WERI-Rb-1 (cell line): Measurements from ENCODE around the gene CLMP.

Source experiments
- DNase-seq: peaks from one replicate; pipeline ENCODE4 v3.0.0-alpha.2; 2020
- H3K27ac ChIP-seq: fragments of 250-450 bp; sonication (Bioruptor Pico); 2 replicates; pipeline ENCODE4 v1.5.1; 2020; ENCODE audit warnings: mild to moderate bottlenecking, moderate library complexity
- H3K27me3 ChIP-seq: fragments of 250-450 bp; sonication (Bioruptor Pico); 2 replicates; pipeline ENCODE4 v1.5.1; 2021; ENCODE audit warnings: mild to moderate bottlenecking, low read depth, moderate library complexity; ENCODE audit not compliant: insufficient read depth, severe bottlenecking
- H3K36me3 ChIP-seq: fragments of 250-450 bp; sonication (Bioruptor Pico); 2 replicates; pipeline ENCODE4 v1.5.1; 2020; ENCODE audit warnings: mild to moderate bottlenecking, moderate library complexity
- H3K4me3 ChIP-seq: 2 replicates; pipeline ENCODE4 v1.5.1; 2011; ENCODE audit warnings: low read depth, mild to moderate bottlenecking, control low read depth, low read length
- H3K9me3 ChIP-seq: fragments of 250-450 bp; sonication (Bioruptor Pico); 2 replicates; pipeline ENCODE4 v1.5.1; 2021; ENCODE audit warnings: mild to moderate bottlenecking, moderate library complexity; ENCODE audit not compliant: severe bottlenecking
- TF ChIP-seq, protein P1 (sequence below): IDR thresholded peaks from 2 replicates; pipeline ENCODE4 v1.5.1; 2011; ENCODE audit warnings: low read depth, mild to moderate bottlenecking, control low read depth, inconsistent platforms, low read length

CLMP gene

DNA sequence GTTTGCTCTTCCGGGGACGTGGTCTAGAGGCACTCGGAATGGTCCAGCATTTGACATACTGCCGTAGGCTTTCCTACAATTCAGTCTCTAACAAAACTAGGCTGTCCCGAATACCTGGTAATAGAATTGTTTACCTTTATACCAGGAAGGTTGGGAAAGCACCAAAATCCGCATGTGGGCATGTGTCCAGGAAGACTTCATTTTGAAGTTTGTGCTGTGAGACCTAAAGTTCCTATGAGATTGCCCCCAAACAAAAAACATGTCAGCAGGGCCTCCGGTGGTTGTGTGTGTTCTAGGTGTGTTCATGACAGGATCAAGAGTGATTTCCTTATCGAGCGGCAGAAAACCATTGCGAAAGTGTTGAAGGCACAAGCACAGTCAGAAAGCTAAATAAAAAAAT lies 159.2 kb downstream of the CLMP start:
- H3K36me3 ChIP-seq, result no peaks in the 10 kb centered on the region
- no peaks in the 10 kb centered on the region for H3K9me3 ChIP-seq
- no peaks in the 10 kb centered on the region for H3K27me3 ChIP-seq
- H3K27ac ChIP-seq, result no peak overlapping the region
- H3K4me3 ChIP-seq, result no peak overlapping the region
- TF ChIP-seq, protein P1, sequence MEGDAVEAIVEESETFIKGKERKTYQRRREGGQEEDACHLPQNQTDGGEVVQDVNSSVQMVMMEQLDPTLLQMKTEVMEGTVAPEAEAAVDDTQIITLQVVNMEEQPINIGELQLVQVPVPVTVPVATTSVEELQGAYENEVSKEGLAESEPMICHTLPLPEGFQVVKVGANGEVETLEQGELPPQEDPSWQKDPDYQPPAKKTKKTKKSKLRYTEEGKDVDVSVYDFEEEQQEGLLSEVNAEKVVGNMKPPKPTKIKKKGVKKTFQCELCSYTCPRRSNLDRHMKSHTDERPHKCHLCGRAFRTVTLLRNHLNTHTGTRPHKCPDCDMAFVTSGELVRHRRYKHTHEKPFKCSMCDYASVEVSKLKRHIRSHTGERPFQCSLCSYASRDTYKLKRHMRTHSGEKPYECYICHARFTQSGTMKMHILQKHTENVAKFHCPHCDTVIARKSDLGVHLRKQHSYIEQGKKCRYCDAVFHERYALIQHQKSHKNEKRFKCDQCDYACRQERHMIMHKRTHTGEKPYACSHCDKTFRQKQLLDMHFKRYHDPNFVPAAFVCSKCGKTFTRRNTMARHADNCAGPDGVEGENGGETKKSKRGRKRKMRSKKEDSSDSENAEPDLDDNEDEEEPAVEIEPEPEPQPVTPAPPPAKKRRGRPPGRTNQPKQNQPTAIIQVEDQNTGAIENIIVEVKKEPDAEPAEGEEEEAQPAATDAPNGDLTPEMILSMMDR, result no peak
- DNase-seq, result no peak

DNA sequence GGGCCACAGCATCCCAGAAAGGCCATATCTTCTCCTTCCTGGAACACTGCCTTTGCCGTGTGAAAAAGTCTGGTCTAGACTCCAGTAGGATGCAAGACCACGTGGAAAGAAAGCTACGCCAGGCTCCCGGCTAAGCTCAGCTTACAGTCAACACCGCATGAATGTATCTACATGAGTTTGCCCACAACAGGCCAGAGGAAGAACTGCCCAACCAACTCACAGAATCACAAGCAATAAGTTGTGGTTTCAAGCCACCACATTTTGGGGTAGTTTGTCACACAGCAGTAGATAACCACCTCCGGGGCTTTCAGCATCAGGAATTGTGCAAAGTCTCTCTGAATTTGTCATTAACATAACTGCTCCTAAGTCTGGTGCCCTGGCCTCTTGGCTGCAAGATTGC lies 160.5 kb downstream of the CLMP start:
- no peaks in the 10 kb centered on the region for H3K36me3 ChIP-seq
- H3K9me3 ChIP-seq, result no peaks in the 10 kb centered on the region
- H3K27ac ChIP-seq, result no peak overlapping the region
- no peak overlapping the region for H3K4me3 ChIP-seq
- no peak for DNase-seq
- no peaks in the 10 kb centered on the region for H3K27me3 ChIP-seq
- TF ChIP-seq, protein P1, result no peak

DNA sequence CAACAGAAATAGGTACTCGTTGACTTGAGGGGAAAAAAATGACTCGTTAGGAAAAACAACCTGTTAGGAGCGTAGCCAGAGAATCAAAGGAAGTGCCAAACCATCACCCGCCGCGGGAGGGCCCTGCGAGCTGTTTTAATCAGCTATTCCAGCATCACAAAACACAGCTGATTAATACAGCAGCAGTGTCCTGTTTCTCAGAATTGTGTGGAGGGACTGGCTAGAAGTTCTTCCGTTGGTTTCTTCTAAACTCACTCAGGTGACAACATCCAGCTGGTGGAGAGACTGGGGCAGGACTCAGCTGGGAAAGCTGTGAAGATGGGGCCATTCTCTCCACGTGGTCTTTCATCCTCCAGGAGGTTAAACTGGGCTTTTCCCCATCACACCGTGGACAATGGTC lies 161.2 kb downstream of the CLMP start:
- Histone ChIP-seq H3K27me3 (no peaks in the 10 kb centered on the region), H3K27ac (no peak overlapping the region), H3K9me3 (no peaks in the 10 kb centered on the region), H3K4me3 (no peak overlapping the region), H3K36me3 (no peaks in the 10 kb centered on the region)
- TF ChIP-seq, protein P1, result no peak
- DNase-seq, result no peak

DNA sequence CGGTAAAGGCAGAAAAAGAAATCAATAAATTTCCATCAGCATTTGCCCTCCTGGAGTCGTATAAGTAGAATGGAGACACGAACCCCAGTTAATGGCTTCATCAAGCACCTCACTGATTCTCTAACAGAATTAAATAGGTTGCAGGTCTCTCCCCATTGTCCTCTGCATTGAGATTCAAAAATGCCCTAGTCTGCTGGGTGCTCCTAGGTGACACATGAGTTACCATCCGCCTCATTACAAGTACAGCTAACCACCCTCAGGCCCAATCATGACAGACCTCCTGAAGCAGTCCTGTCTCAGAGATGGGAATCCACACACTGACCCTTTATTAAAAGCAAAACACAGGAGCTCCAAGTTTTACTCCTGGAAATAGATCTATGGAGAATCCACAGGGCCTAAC lies 164.5 kb downstream of the CLMP start:
- no peak for DNase-seq
- Histone ChIP-seq H3K27ac (no peak overlapping the region), H3K27me3 (no peaks in the 10 kb centered on the region), H3K4me3 (no peak overlapping the region), H3K9me3 (no peaks in the 10 kb centered on the region), H3K36me3 (no peaks in the 10 kb centered on the region)
- TF ChIP-seq, protein P1, result no peak

DNA sequence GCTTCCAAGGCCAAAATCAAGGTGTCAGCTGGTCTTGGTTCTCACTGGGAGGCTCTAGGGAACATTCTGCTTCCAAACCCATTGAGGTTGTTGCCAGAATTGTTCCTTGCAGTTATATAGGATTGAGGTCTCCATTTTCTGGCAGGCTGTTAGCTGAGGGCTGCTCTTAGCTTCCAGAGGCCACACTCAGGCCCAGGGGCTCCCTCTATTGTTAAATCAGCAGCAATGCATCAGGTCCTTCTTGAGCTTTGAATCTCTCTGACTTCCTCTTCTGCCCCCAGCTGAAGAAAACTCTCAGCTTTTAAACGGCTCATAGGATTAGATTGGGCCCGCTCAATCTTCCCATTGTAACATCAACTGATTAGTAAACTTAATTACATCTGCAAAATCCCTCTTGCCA lies 174.1 kb downstream of the CLMP start:
- DNase-seq, result peak; percentile 57
- TF ChIP-seq, protein P1, result peak; percentile 81
- Histone ChIP-seq H3K27ac (no peak overlapping the region), H3K36me3 (no peaks in the 10 kb centered on the region), H3K9me3 (no peaks in the 10 kb centered on the region), H3K27me3 (no peaks in the 10 kb centered on the region), H3K4me3 (no peak overlapping the region)
